SHP77 treated with DMSO at 0.1 percent for 48 hours (cell line): ENCODE measurements around the gene HRH2.
"Not testable (repeated sequence)": the region's sequence is repeated elsewhere in the genome, so short reads cannot be mapped to it uniquely, and the experiment has no call there.

Experiments
- DNase-seq: peaks from one replicate; lab custom pipeline; 2025; lab: John Stamatoyannopoulos, UW

Gene HRH2

GRCh38 chr5:175657593-175658271, at the start of gene HRH2:
Gene HRH2, plus strand, starts transcription at chr5:175658071. Its CDS starts 25,163 bp downstream, at chr5:175683234.
- DNase-seq = no peak

GRCh38 chr5:175609526-175609925, 48.3 kb upstream of the HRH2 start:
- no peak for DNase-seq

DNA sequence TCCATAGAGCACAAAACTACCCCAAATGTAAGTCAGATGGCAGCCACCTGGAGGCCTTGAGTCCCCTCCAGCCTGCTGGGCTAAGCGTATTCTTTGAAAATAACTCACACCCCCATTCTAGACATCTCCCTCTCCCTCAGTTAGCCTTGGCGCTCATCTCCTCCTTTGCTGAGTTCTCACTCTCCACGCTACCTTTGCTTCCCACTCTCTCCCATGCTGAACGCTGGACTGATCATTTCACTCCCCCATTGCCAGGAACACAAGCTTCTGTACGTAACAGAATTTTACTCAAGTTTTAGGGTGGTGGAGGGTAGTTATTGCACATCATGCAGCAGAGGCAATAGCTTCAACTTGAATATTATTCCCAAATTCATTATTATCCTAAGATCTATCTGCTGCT, 47.5 kb upstream of the HRH2 start:
- DNase-seq = no peak

DNA sequence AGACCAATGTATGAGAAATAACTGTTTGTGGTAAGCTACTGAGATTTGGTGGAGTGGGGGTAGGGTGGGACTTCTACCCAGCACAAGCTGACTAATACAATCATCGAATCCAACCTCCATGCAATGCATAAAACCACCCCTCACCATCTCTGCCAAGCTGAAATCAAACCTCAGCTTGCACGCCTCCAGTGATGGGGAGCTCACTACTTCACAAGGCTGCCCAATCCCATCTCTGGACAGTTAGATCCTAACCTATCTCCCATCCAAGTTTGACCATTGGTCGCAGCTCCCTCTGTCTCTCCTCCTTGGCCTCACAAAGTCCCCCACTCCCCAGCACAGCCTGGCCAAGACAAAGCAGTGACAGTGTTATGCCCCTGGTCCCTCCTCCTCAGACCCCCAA, 47.0 kb upstream of the HRH2 start:
- DNase-seq = no peak

DNA sequence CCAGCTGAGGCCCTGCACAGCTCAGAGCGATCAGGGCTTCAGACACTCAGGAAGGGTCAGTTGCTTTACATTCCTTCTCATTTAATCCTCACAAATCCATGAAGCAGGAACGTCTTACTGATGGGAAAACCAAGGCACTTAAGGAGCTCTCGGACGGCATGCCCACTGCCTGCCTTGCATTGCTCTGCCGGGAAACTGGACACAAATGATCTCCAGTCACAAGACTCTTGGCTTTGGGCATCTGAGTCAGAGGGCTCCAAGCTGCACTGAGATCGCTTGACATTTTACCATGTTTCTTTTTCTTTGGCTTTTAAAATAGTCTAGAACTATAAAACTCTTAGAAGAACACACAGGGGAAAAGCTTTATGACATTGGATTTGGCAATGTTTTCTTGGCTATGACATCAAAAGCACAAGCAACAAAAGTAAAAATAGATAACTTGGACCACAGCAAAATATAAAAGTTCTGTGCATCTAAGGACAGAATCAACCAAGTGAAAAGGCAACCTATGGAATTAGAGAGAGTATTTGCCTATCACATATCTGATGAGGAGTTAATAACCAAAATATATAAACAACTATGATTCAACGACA, 43.6 kb upstream of the HRH2 start:
- no peak for DNase-seq

- DNase-seq = no peak
Observed at GRCh38 chr5:175614861-175615260, 43.0 kb upstream of the HRH2 start.

GRCh38 chr5:175616083-175616482, 41.8 kb upstream of the HRH2 start:
- no peak for DNase-seq

GRCh38 chr5:175616527-175616926, 41.3 kb upstream of the HRH2 start:
- DNase-seq = not testable (repeated sequence)

DNA sequence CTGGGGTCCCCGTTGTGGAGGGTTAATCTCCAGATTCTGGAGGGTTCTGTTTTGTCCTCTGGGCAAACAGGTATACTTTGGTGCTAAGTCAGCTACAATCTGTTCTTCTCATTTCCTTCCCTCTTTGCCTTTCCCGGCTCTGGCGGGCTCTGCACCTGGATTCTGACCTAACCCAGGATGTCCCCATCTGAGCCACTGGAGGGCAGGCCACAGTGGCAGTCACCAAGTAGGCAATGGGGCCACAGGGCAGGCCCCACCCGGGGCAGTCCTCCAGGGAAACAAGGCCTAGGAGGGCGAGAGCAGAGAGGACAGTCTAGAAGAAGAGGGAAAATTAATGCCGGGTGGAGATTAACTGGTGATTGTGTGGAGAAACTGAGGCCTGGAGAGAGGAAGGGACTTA, 40.4 kb upstream of the HRH2 start:
- no peak for DNase-seq

GRCh38 chr5:175620527-175620926, 37.3 kb upstream of the HRH2 start:
- no peak for DNase-seq

- DNase-seq = no peak
Observed at GRCh38 chr5:175621971-175622370, 35.9 kb upstream of the HRH2 start.

DNA sequence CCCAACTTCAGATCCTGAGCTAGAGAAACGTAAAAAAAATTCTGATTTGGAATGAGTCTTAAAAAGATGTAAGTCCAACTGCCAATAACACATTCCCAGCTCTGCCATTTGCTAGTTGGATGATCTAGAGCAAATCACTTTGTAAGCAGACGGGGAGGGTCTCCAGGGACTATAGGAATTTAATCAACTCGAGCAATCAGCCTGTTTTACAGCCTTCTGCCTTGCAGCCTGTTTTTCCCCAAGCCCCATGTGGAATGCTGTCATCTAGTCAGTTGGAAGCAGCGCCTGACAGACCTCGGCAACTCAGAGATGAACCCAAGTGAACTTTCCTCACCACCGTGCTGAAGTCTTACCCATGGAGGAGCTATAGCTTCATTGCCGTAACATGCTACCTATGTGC, 34.8 kb upstream of the HRH2 start:
- no peak for DNase-seq

- no peak for DNase-seq
Observed at GRCh38 chr5:175624316-175624715, 33.6 kb upstream of the HRH2 start.

GRCh38 chr5:175627005-175627404, 30.9 kb upstream of the HRH2 start:
- DNase-seq = no peak

DNA sequence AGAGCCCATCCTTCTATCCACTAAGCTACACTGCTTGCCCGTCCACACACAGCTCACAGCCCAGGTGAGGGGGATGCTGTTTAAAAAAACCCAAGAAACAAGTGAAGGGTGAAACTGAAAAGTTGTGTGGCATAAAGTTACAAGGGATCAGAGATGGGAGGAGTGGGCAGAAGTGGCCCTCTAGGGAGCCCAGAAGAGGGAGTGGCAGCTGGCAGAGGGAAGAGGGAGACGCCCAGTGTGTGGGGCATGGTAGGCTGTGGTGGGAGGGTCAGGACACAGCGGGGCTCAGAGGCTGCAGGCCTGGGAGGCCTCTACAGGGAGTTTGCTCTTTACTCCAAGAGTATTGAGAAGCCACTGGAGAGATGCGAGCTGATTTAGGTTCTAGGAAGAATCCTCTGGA, 30.1 kb upstream of the HRH2 start:
- DNase-seq = no peak

DNA sequence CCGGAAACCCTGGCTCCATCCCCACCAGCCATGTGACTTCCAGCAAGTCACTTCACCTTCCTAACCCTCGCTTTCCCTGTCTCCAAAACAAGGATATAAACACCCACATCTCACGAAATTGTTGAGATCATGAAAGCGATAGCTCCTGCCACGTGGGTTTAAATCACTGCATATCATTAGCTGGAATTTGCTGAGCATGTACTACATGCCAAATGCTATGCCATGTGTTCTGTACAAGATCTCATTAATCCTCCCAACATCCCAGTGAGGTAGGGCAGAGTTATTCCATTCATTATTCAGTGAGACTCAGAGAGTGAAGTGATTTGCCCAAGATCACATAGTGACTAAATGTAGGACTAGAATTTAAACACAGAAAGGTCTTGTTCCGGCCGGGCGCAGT, 29.2 kb upstream of the HRH2 start:
- no peak for DNase-seq

GRCh38 chr5:175629261-175629660, 28.6 kb upstream of the HRH2 start:
- no peak for DNase-seq

GRCh38 chr5:175629793-175630192, 28.1 kb upstream of the HRH2 start:
- DNase-seq = no peak

DNA sequence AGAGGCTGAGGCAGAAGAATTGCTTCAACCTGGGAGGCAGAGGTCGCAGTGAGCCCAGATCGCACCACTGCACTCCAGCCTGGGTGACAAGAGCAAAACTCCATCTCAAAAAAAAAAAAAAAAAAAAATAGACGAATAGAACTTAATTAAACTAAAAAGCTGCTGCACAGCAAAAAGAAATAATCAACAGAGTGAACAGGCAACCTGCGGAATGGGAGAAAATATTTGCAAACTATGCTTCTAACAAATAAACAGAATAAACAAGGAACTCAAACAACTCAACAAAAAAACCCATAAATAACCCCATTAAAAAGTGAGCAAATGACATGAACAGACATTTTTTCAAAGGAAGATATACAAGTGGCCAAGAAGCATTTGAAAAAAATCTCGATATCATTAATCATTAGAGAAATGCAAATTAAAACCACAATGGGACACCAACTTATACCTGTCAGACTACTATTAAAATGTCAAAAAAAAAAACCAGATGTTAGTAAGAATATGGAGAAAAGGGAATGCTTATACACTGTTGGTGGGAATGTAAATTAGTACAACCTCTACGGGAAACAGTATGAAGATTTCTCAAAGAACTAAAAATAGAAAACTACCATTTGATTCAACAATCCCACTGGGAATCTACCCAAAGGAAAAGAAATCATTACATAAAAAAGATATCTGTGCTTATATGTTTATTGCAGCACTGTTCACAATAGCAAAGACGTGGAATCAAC, 21.9 kb upstream of the HRH2 start:
- DNase-seq = no peak

- DNase-seq = no peak
Observed at GRCh38 chr5:175638305-175638704, 19.6 kb upstream of the HRH2 start.

GRCh38 chr5:175640106-175640775, 17.6 kb upstream of the HRH2 start:
- DNase-seq = no peak

- no peak for DNase-seq
Observed at GRCh38 chr5:175642998-175643397, 14.9 kb upstream of the HRH2 start.

DNA sequence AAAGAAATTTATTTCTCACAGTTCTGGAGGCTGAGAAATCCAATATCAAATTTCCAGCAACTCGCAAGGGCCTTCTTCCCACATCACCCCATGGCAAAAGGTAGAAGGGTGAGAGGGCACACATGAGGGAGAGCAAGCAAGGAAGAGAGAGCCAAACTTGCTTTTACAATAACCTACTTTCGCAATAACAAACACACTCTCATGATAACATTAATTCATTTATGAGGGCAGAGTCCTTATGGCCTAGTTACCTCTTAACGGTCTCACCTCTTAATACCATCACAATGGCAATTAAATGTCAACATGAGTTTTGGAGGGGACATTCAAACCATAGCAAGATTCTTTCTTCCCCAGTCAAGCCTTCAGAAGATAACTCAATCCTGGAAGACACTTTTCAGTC, 11.6 kb upstream of the HRH2 start:
- no peak for DNase-seq
